ENCODE results near the gene CABLES2. TPM values are rescaled to one million over a fixed set of nuclear protein-coding genes. Genes with fewer than 3 reads are reported as not detected.

The CABLES2 gene, protein sequence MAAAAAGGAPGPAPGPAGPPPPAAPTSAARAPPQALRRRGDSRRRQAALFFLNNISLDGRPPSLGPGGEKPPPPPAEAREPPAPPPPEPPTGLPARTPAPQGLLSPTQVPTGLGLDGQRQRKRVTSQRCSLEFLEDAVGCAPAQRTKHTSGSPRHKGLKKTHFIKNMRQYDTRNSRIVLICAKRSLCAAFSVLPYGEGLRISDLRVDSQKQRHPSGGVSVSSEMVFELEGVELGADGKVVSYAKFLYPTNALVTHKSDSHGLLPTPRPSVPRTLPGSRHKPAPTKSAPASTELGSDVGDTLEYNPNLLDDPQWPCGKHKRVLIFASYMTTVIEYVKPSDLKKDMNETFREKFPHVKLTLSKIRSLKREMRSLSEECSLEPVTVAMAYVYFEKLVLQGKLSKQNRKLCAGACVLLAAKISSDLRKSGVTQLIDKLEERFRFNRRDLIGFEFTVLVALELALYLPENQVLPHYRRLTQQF
- 6.9 and 8.1 TPM in 2 replicates for total RNA-seq

- TF ChIP-seq CTCF (IDR thresholded peaks at IDR 0.05; ENCODE audit: insufficient read depth, low read length, poor library complexity, severe bottlenecking) = no peak
- no peaks in the 10 kb centered on the region for H3K36me3 ChIP-seq (ENCODE audit: control insufficient read depth, insufficient read depth, low read length)
- H3K4me3 ChIP-seq (ENCODE audit: low read depth, low read length) = peak within 1 kb of the TSS; percentile 57
- peaks cover 16% of the 10 kb centered on the region for H3K27me3 ChIP-seq (ENCODE audit: control insufficient read depth, insufficient read depth, low read length)
- DNase-seq (ENCODE audit: low read depth) = peak; percentile 72
These were observed at the start of gene CABLES2 for GRCh38 chr20:62407221-62407992. CABLES2 (minus strand) TSS chr20:62407285; CDS start chr20:62407276, 9 bp downstream.

GRCh38 chr20:62455929-62456328, 48.8 kb upstream of the CABLES2 start:
- DNase-seq (ENCODE audit: low read depth) = no peak
- TF ChIP-seq CTCF (IDR thresholded peaks at IDR 0.05; ENCODE audit: insufficient read depth, low read length, poor library complexity, severe bottlenecking) = no peak
- no peak overlapping the region for H3K4me3 ChIP-seq (ENCODE audit: low read depth, low read length)
- H3K27me3 ChIP-seq (ENCODE audit: control insufficient read depth, insufficient read depth, low read length) = peaks cover 79% of the 10 kb centered on the region
- no peaks in the 10 kb centered on the region for H3K36me3 ChIP-seq (ENCODE audit: control insufficient read depth, insufficient read depth, low read length)

GRCh38 chr20:62454904-62455636, 48.0 kb upstream of the CABLES2 start:
- Histone ChIP-seq H3K4me3 (ENCODE audit: low read depth, low read length) (no peak overlapping the region), H3K36me3 (ENCODE audit: control insufficient read depth, insufficient read depth, low read length) (no peaks in the 10 kb centered on the region), H3K27me3 (ENCODE audit: control insufficient read depth, insufficient read depth, low read length) (peaks cover 77% of the 10 kb centered on the region)
- no peak for DNase-seq (ENCODE audit: low read depth)
- no peak for TF ChIP-seq CTCF (IDR thresholded peaks at IDR 0.05; ENCODE audit: insufficient read depth, low read length, poor library complexity, severe bottlenecking)

- H3K36me3 ChIP-seq (ENCODE audit: control insufficient read depth, insufficient read depth, low read length) = no peaks in the 10 kb centered on the region
- no peak for DNase-seq (ENCODE audit: low read depth)
- H3K27me3 ChIP-seq (ENCODE audit: control insufficient read depth, insufficient read depth, low read length) = peaks cover 71% of the 10 kb centered on the region
- no peak overlapping the region for H3K4me3 ChIP-seq (ENCODE audit: low read depth, low read length)
- TF ChIP-seq CTCF (IDR thresholded peaks at IDR 0.05; ENCODE audit: insufficient read depth, low read length, poor library complexity, severe bottlenecking) = no peak
These were observed 46.2 kb upstream of the CABLES2 start for GRCh38 chr20:62453186-62453808.

DNA sequence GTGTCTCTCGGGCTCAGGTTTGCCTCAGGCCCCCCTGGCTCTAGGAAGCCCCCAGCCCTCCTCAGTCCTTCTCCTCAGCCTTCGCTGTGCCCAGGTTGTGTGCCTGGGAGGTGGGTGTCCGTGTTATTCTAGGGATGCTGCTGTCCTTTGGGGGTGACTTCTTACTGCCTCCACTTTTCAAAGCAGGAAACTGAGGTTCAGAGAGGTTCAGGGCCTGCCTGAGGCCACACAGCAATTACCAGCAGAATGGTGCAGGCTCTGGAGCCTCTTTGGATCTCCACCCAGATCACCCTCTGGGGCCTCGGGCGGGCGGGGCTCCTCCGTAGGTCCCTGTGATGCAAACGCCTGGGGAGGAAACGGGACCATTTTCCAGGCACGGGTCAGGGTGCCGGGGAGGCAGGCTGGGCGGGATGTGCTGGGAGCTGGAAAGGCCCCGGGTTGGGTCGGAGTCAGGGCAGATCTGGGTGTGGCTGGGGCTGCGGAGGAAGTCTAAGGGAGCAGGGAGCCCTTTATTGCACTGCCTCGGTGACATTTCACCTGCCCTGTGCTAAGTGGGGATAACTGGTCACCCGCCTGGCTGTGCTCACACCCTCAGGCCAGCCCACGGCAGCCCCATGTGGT, 45.5 kb upstream of the CABLES2 start:
- Histone ChIP-seq H3K4me3 (ENCODE audit: low read depth, low read length) (no peak overlapping the region), H3K27me3 (ENCODE audit: control insufficient read depth, insufficient read depth, low read length) (peaks cover 70% of the 10 kb centered on the region), H3K36me3 (ENCODE audit: control insufficient read depth, insufficient read depth, low read length) (no peaks in the 10 kb centered on the region)
- no peak for TF ChIP-seq CTCF (IDR thresholded peaks at IDR 0.05; ENCODE audit: insufficient read depth, low read length, poor library complexity, severe bottlenecking)
- DNase-seq (ENCODE audit: low read depth) = no peak
